ENCODE measurements around the gene TEAD2.

- TF ChIP-seq CTCF (IDR thresholded peaks at IDR 0.05) (no peak), POLR2A (IDR thresholded peaks at IDR 0.05) (no peak)
Measured at GRCh38 chr19:49335784-49336481, 26.3 kb downstream of the TEAD2 start.

Data from body of pancreas (tissue), 4 donors.